Sigmoid colon (tissue), 7 donors: ENCODE data around the gene PLB1. TPM values are rescaled to one million over a fixed set of nuclear protein-coding genes. Genes with fewer than 3 reads are reported as not detected.
A peak's percentile ranks its signal among the peaks of the same experiment; 100 is the strongest.

Experiments
- DNase-seq: peaks from one replicate; pipeline ENCODE4 v3.0.0-alpha.2; 2019
- H3K27ac ChIP-seq, 4 donors: fragments of 200-600 bp; sonication (generic); one replicate each; pipeline ENCODE4 v1.5.1; 2016 to 2019; ENCODE audit warnings: mild to moderate bottlenecking in 1 of 4
- H3K27me3 ChIP-seq, 3 donors: fragments of 200-600 bp; sonication (generic); one replicate each; pipeline ENCODE4 v1.5.1; 2019; ENCODE audit warnings: mild to moderate bottlenecking in 1 of 3
- H3K36me3 ChIP-seq, 4 donors: fragments of 200-600 bp; sonication (generic); one replicate each; pipeline ENCODE4 v1.5.1; 2016 to 2019
- H3K4me1 ChIP-seq, 4 donors: fragments of 200-600 bp; sonication (generic); one replicate each; pipeline ENCODE4 v1.5.1; 2017 to 2019
- H3K4me3 ChIP-seq, 4 donors: fragments of 200-600 bp; sonication (generic); one replicate each; pipeline ENCODE4 v1.5.1; 2017 to 2019; ENCODE audit warnings: mild to moderate bottlenecking in 2 of 4, moderate library complexity in 1 of 4
- H3K9me3 ChIP-seq, 4 donors: fragments of 200-600 bp in 3 of 4; sonication (generic) in 3 of 4; one replicate each; pipeline versions ENCODE4 v1.5.1 to v1.6.1; 2013 to 2019
- CTCF ChIP-seq, 4 experiments: fragments of 450-650 bp in 3 of 4; fragments of 200-600 bp in 1 of 4; IDR thresholded peaks; one replicate each; pipeline ENCODE4 v1.5.1; 2016 to 2019; ENCODE audit warnings: antibody characterized with exemption in 4 of 4, mild to moderate bottlenecking in 3 of 4, moderate library complexity in 2 of 4
- EP300 ChIP-seq, 4 donors: sonication (generic); formaldehyde crosslinking; IDR thresholded peaks; one replicate each; pipeline ENCODE4 v1.6.1; 2017; ENCODE audit warnings: antibody characterized with exemption in 4 of 4
- POLR2A ChIP-seq, 2 donors: fragments of 450-650 bp; IDR thresholded peaks; one replicate each; pipeline ENCODE4 v1.6.1; 2016; ENCODE audit warnings: antibody characterized with exemption in 2 of 2, mild to moderate bottlenecking in 2 of 2, moderate library complexity in 2 of 2
- POLR2AphosphoS5 ChIP-seq, 4 donors: sonication (generic); formaldehyde crosslinking; IDR thresholded peaks; one replicate each; pipeline ENCODE4 v1.6.1; 2017; ENCODE audit warnings: antibody characterized with exemption in 4 of 4
- WGBS, 2 donors: extraction: QIAGEN DNeasy Blood & Tissue Kit; methylation state at CpG; one replicate each; pipeline ENCODE4 v1.1.7; 2013; 5-methylcytosine and 5-hydroxymethylcytosine counted together
- intact Hi-C: fragments of 100-400 bp; cut with DNase I; formaldehyde crosslinking; loops from one replicate; pipeline ENCODE4 v1.15.1; 2023
- polyA plus RNA-seq, 3 donors: library from polyadenylated mRNA; stranded (reverse); fragments of 200-250 nt; gene quantifications; one replicate each; pipeline ENCODE4 v1.2.3, GENCODE V29; 2013
- total RNA-seq, 4 donors: library from RNA; depleted of rRNA; stranded (reverse); fragments of >200 nt; gene quantifications; one replicate each; pipeline ENCODE4 v1.1.0, GENCODE V29; 2016
- donor health status: healthy with polysubstance abuse.
- donor health status: Bipolar disorder and iron deficiency.
- donor health status: healthy.

The PLB1 gene
- total and polyA plus RNA-seq, 7 donors: 1.2 to 18.3 (median 2.1) TPM

GRCh38 chr2:28623582-28624405 lies 127.9 kb downstream of the PLB1 start:
- peak overlapping the region; percentile 90 to 94 (median 92) for H3K27ac ChIP-seq
- H3K4me1 ChIP-seq: peaks cover 0 to 86% (median 80%) of the 10 kb centered on the region in 4 donors
- H3K36me3 ChIP-seq: no peaks in the 10 kb centered on the region
- H3K9me3 ChIP-seq: no peaks in the 10 kb centered on the region
- 39 to 77% methylated on average over 12 of the region's 12 CpGs for WGBS, 2 donors
- no peak for TF ChIP-seq EP300 (IDR thresholded peaks at IDR 0.05)
- no peak for TF ChIP-seq POLR2AphosphoS5 (IDR thresholded peaks at IDR 0.05)
- no peak for TF ChIP-seq CTCF (IDR thresholded peaks at IDR 0.05)
- intact Hi-C loops: loop anchor here (1.0 to 2.0 kb wide), 2 partner anchors 29 to 38 kb away; no protein-coding TSS in a partner anchor
- no peaks in the 10 kb centered on the region for H3K27me3 ChIP-seq
- no peak overlapping the region for H3K4me3 ChIP-seq
- no peak for DNase-seq

GRCh38 chr2:28624436-28624792 lies 128.6 kb downstream of the PLB1 start:
- Histone ChIP-seq H3K4me1 (peaks cover 0 to 92% (median 80%) of the 10 kb centered on the region in 4 donors), H3K36me3 (no peaks in the 10 kb centered on the region), H3K27ac (peak overlapping the region; percentile 90 to 94 (median 92)), H3K9me3 (no peaks in the 10 kb centered on the region), H3K4me3 (peak overlapping the region in 1 of 4 donors; percentile 23), H3K27me3 (no peaks in the 10 kb centered on the region)
- intact Hi-C loops: loop anchor here (1.0 to 2.0 kb wide), 2 partner anchors 30 to 37 kb away; no protein-coding TSS in a partner anchor
- TF ChIP-seq POLR2A (IDR thresholded peaks at IDR 0.05) (no peak), POLR2AphosphoS5 (IDR thresholded peaks at IDR 0.05) (no peak), EP300 (IDR thresholded peaks at IDR 0.05) (no peak), CTCF (IDR thresholded peaks at IDR 0.05) (no peak)
- 48 to 56% methylated on average over 2 of the region's 2 CpGs for WGBS, 2 donors
- DNase-seq: no peak

GRCh38 chr2:28624793-28625701 lies 129.2 kb downstream of the PLB1 start:
- 45 to 55% methylated on average over 19 of the region's 19 CpGs for WGBS, 2 donors
- no peaks in the 10 kb centered on the region for H3K9me3 ChIP-seq
- TF ChIP-seq POLR2A (IDR thresholded peaks at IDR 0.05) (no peak), CTCF (IDR thresholded peaks at IDR 0.05) (peak in 1 of 4 experiments; percentile 14), POLR2AphosphoS5 (IDR thresholded peaks at IDR 0.05) (peak in 3 of 4 donors; percentile 70 to 71 (median 70)), EP300 (IDR thresholded peaks at IDR 0.05) (peak in 2 of 4 donors; percentile 24 to 43)
- no peaks in the 10 kb centered on the region for H3K27me3 ChIP-seq
- intact Hi-C loops: loop anchor here (1.0 to 5.0 kb wide), 3 partner anchors 30 to 233 kb away; partner anchors contain the start of gene FOSL2
- H3K4me1 ChIP-seq: peaks cover 0 to 87% (median 76%) of the 10 kb centered on the region in 4 donors
- H3K27ac ChIP-seq: peak overlapping the region; percentile 90 to 94 (median 92)
- peak overlapping the region in 2 of 4 donors; percentile 6 to 23 for H3K4me3 ChIP-seq
- H3K36me3 ChIP-seq: no peaks in the 10 kb centered on the region
- peak; percentile 87 for DNase-seq

GRCh38 chr2:28626376-28626775 lies 130.5 kb downstream of the PLB1 start:
- Histone ChIP-seq H3K36me3 (no peaks in the 10 kb centered on the region), H3K4me3 (no peak overlapping the region), H3K27me3 (no peaks in the 10 kb centered on the region), H3K9me3 (no peaks in the 10 kb centered on the region), H3K4me1 (peaks cover 0 to 74% (median 63%) of the 10 kb centered on the region in 4 donors), H3K27ac (peak overlapping the region; percentile 90 to 94 (median 92))
- no peak for TF ChIP-seq CTCF (IDR thresholded peaks at IDR 0.05)
- TF ChIP-seq EP300 (IDR thresholded peaks at IDR 0.05): no peak
- no peak for TF ChIP-seq POLR2AphosphoS5 (IDR thresholded peaks at IDR 0.05)
- no peak for TF ChIP-seq POLR2A (IDR thresholded peaks at IDR 0.05)
- no peak for DNase-seq
- 74 to 96% methylated on average over 5 of the region's 5 CpGs for WGBS, 2 donors
- intact Hi-C loops: loop anchor here (2.0 to 5.0 kb wide), 2 partner anchors 90 to 234 kb away; partner anchors contain the start of gene FOSL2
